NCI-H1048 (cell line): ENCODE measurements around the gene NCAM1.

Experiments used
- DNase-seq: peaks from one replicate; lab custom pipeline; 2025; lab: John Stamatoyannopoulos, UW

Gene NCAM1

GRCh38 chr11:112968941-112969713, 7.9 kb downstream of the NCAM1 start:
- no peak for DNase-seq

- DNase-seq: no peak
These were observed 10.0 kb downstream of the NCAM1 start for GRCh38 chr11:112971195-112971594.

- DNase-seq: no peak
These were observed 10.6 kb downstream of the NCAM1 start for GRCh38 chr11:112971827-112972226.

GRCh38 chr11:112972399-112973145, 11.4 kb downstream of the NCAM1 start:
- no peak for DNase-seq

- DNase-seq: no peak
These were observed 13.8 kb downstream of the NCAM1 start for GRCh38 chr11:112975051-112975450.

- DNase-seq: no peak
These were observed 14.3 kb downstream of the NCAM1 start for GRCh38 chr11:112975493-112975892.

- DNase-seq: peak; percentile 48
These were observed 16.5 kb downstream of the NCAM1 start for GRCh38 chr11:112977755-112978154.

- DNase-seq: no peak
These were observed 22.7 kb downstream of the NCAM1 start for GRCh38 chr11:112983887-112984286.

- no peak for DNase-seq
These were observed 28.0 kb downstream of the NCAM1 start for GRCh38 chr11:112989198-112989597.

GRCh38 chr11:112993808-112994207, 32.6 kb downstream of the NCAM1 start:
- no peak for DNase-seq

- DNase-seq: no peak
These were observed 34.3 kb downstream of the NCAM1 start for GRCh38 chr11:112995423-112996090.

GRCh38 chr11:112996994-112997393, 35.8 kb downstream of the NCAM1 start:
- DNase-seq: no peak

GRCh38 chr11:112997857-112998466, 36.7 kb downstream of the NCAM1 start:
- DNase-seq: no peak

- DNase-seq: no peak
These were observed 38.3 kb downstream of the NCAM1 start for GRCh38 chr11:112999520-112999919.

GRCh38 chr11:113001709-113002108, 40.5 kb downstream of the NCAM1 start:
- DNase-seq: no peak

- DNase-seq: no peak
These were observed 45.8 kb downstream of the NCAM1 start for GRCh38 chr11:113006896-113007445.

- DNase-seq: no peak
These were observed 53.3 kb downstream of the NCAM1 start for GRCh38 chr11:113014262-113015097.

- DNase-seq: no peak
These were observed 53.9 kb downstream of the NCAM1 start for GRCh38 chr11:113015098-113015455.

- no peak for DNase-seq
These were observed 55.7 kb downstream of the NCAM1 start for GRCh38 chr11:113016905-113017304.

- no peak for DNase-seq
These were observed 57.7 kb downstream of the NCAM1 start for GRCh38 chr11:113018913-113019312.

- no peak for DNase-seq
These were observed 58.5 kb downstream of the NCAM1 start for GRCh38 chr11:113019711-113020110.
